ENCODE data around the gene SLC1A6.
"Not testable (repeated sequence)": the region's sequence is repeated elsewhere in the genome, so short reads cannot be mapped to it uniquely, and the experiment has no call there.

Gene SLC1A6

DNA sequence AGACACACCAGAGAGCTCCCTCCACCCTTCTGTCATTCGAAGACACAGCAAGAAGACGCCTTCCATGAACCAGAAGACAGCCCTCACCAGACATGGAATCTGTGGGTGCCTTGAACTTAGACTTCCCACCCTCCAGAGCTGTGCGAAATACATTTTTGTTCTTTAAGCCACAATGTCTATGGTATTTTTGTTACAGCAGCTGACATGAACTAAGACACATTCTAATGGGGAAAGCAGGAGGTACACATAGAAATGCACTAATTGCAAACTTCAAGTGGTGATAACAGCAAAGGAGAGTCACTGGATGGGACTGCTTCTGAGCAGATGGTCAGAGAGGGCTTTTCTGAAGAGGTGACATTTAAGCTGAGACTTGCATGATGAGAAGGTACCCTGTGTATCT lies 22.2 kb downstream of the SLC1A6 start:
- H3K4me1 ChIP-seq (ENCODE audit: control insufficient read depth, insufficient read depth, low read length, poor library complexity, severe bottlenecking) = no peaks in the 10 kb centered on the region
- WGBS, 2 experiments (ENCODE audit: insufficient coverage in 2 of 2) = 60% methylated on average over 1 of the region's 3 CpGs; no CpG with 5 or more reads in 1 of the 2 experiments
- no peak overlapping the region for H3K27ac ChIP-seq (ENCODE audit: low read depth, low read length, severe bottlenecking)
- no peaks in the 10 kb centered on the region for H3K36me3 ChIP-seq (ENCODE audit: control insufficient read depth, insufficient read depth, low read length)
- H3K4me3 ChIP-seq (ENCODE audit: extremely low read depth, insufficient read depth, low read length, poor library complexity, severe bottlenecking) = no peak overlapping the region
- H3K9me3 ChIP-seq (ENCODE audit: control insufficient read depth, low read length) = peaks cover 56% of the 10 kb centered on the region

DNA sequence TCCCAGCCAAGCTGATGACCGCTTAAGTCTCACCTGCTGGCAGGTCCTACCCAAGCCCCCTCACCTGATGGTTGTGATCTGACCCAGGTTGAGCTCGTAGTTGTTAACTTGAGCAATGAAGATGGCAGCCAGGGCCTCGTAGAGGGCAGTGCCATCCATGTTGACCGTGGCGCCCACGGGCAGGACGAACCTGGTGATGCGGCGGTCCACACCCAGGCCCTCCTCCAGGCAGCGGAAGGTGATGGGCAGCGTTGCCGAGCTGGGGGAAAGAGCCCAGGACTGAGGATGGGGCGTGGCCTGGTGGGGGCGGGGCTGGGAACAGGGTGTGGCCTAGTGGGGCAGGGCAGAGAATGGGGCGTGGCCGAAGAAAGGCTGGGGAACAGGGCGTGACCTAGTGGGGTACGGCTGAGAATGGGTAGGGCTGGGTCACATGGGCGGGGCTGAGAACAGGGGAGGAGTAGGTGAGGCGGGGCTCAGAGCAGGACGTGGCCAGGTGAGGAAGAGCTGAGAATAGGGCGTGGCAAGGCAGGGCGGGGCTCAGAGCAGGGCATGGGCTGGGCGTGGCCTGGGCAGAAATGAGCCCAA lies 25.5 kb downstream of the SLC1A6 start:
- WGBS, 2 experiments (ENCODE audit: insufficient coverage in 2 of 2) = 74 to 75% methylated on average over 17 to 22 of the region's 24 CpGs
- H3K4me3 ChIP-seq (ENCODE audit: extremely low read depth, insufficient read depth, low read length, poor library complexity, severe bottlenecking) = no peak overlapping the region
- no peaks in the 10 kb centered on the region for H3K36me3 ChIP-seq (ENCODE audit: control insufficient read depth, insufficient read depth, low read length)
- H3K27ac ChIP-seq (ENCODE audit: low read depth, low read length, severe bottlenecking) = no peak overlapping the region
- H3K9me3 ChIP-seq (ENCODE audit: control insufficient read depth, low read length) = peaks cover 45% of the 10 kb centered on the region
- H3K4me1 ChIP-seq (ENCODE audit: control insufficient read depth, insufficient read depth, low read length, poor library complexity, severe bottlenecking) = no peaks in the 10 kb centered on the region

DNA sequence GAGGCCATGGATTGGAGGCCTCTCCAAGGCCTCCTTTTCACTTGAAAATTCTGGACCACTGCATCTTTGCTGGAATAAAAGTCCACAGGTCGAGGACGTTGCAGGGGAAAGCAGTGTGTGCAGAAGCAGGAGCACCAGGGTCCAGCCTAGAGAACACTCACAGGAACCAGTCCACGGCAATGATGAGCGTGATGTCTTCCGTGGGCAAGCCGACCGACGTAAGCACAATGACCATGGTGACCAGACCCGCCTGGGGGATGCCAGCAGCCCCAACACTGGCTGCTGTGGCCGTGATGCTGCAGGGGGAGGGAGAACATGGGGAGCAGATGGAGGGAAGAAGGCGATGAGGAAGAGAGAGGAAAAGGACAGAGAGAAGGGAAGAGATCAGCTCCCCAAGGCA lies 26.9 kb downstream of the SLC1A6 start:
- Histone ChIP-seq H3K4me3 (ENCODE audit: extremely low read depth, insufficient read depth, low read length, poor library complexity, severe bottlenecking) (no peak overlapping the region), H3K9me3 (ENCODE audit: control insufficient read depth, low read length) (peaks cover 42% of the 10 kb centered on the region), H3K4me1 (ENCODE audit: control insufficient read depth, insufficient read depth, low read length, poor library complexity, severe bottlenecking) (no peaks in the 10 kb centered on the region), H3K36me3 (ENCODE audit: control insufficient read depth, insufficient read depth, low read length) (no peaks in the 10 kb centered on the region), H3K27ac (ENCODE audit: low read depth, low read length, severe bottlenecking) (no peak overlapping the region)
- WGBS, 2 experiments (ENCODE audit: insufficient coverage in 2 of 2) = 68 to 79% methylated on average over 10 of the region's 11 CpGs

DNA sequence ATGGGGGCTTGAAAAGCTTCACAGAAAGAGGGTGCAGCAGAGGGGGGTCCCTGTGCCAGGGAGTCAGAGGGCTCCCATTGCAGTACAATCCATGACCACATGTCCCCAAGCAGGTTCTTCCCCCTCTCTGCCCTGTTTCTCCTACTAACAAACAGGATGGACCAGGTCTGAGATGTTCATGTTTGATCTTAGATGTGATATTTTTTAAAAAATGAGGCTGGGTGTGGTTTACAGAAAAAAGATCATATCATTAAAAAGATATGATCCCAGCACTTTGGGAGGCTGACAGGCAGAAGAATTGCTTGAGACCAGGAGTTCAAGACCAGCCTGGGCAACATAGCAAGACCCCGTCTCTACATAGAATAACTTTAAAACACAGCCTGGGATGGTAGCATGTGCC lies 29.2 kb downstream of the SLC1A6 start:
- no peaks in the 10 kb centered on the region for H3K4me1 ChIP-seq (ENCODE audit: control insufficient read depth, insufficient read depth, low read length, poor library complexity, severe bottlenecking)
- H3K4me3 ChIP-seq (ENCODE audit: extremely low read depth, insufficient read depth, low read length, poor library complexity, severe bottlenecking) = no peak overlapping the region
- WGBS, 2 experiments (ENCODE audit: insufficient coverage in 2 of 2) = 100% methylated on average over 1 of the region's 1 CpG; no CpG with 5 or more reads in 1 of the 2 experiments
- no peaks in the 10 kb centered on the region for H3K36me3 ChIP-seq (ENCODE audit: control insufficient read depth, insufficient read depth, low read length)
- H3K27ac ChIP-seq (ENCODE audit: low read depth, low read length, severe bottlenecking) = no peak overlapping the region
- H3K9me3 ChIP-seq (ENCODE audit: control insufficient read depth, low read length) = peaks cover 45% of the 10 kb centered on the region

DNA sequence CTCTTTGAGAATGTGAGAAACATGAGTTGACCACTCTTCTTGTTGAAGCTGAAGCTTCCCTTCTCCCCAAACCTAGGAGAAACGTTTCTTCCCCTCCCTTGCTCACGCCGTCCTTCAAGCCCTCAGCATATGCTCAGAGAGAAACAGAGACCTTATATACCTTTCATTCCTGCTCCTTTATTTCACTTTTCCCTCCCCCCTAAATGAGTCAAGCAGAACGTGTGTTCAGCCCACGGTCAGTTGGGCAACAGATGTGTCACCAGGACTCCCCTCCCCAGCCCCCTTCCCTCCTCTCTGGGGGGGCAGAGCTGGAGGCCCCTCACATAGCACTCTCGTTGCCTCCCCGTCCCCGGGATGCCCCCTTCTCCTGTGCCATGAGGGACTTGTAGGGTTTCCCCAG lies 29.8 kb downstream of the SLC1A6 start:
- Histone ChIP-seq H3K4me1 (ENCODE audit: control insufficient read depth, insufficient read depth, low read length, poor library complexity, severe bottlenecking) (no peaks in the 10 kb centered on the region), H3K27ac (ENCODE audit: low read depth, low read length, severe bottlenecking) (no peak overlapping the region), H3K9me3 (ENCODE audit: control insufficient read depth, low read length) (peaks cover 40% of the 10 kb centered on the region), H3K4me3 (ENCODE audit: extremely low read depth, insufficient read depth, low read length, poor library complexity, severe bottlenecking) (no peak overlapping the region), H3K36me3 (ENCODE audit: control insufficient read depth, insufficient read depth, low read length) (no peaks in the 10 kb centered on the region)
- 68 to 81% methylated on average over 5 to 8 of the region's 8 CpGs for WGBS, 2 experiments (ENCODE audit: insufficient coverage in 2 of 2)

DNA sequence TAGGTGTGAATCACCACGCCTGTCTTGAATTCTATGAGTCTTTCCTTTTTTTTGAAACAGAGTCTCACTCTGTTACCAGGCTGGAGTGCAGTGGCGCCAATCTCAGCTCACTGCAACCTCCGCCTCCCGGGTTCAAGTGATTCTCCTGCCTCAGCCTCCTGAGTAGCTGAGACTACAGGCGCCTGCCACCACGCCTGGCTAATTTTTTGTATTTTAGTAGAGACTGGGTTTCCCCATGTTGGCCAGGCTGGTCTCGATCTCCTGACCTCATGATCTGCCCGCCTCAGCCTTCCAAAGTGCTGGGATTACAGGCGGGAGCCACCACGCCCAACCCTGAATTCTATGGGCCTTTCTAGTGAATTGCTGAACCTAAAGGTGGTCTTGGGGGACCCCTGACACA lies 30.3 kb downstream of the SLC1A6 start:
- H3K4me1 ChIP-seq (ENCODE audit: control insufficient read depth, insufficient read depth, low read length, poor library complexity, severe bottlenecking); H3K36me3 ChIP-seq (ENCODE audit: control insufficient read depth, insufficient read depth, low read length); H3K27ac ChIP-seq (ENCODE audit: low read depth, low read length, severe bottlenecking); H3K4me3 ChIP-seq (ENCODE audit: extremely low read depth, insufficient read depth, low read length, poor library complexity, severe bottlenecking): not testable (repeated sequence)
- whole genome bisulfite sequencing, 2 experiments (ENCODE audit: insufficient coverage in 2 of 2) = 61 to 96% methylated on average over 3 to 9 of the region's 10 CpGs
- H3K9me3 ChIP-seq (ENCODE audit: control insufficient read depth, low read length) = peaks cover 40% of the 10 kb centered on the region

DNA sequence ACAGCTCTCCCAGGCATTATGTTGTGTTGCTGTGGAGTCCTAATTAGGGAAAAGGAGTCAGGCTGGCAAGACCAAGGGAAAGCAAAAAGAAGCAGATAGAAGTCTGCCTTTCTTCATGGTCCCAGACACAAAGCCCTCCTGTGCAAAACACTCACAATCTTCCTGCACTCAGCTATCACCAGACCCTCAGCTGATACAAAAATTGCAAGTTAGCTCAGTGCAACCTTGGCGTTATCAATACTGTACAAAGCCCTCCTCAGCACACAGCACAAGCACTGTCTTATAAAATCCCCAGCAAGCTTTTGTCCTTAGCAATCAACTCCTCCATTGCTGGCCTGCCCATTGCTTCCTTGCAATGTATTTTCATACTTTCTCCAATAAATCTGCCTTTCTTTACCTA lies 35.2 kb downstream of the SLC1A6 start:
- H3K4me1 ChIP-seq (ENCODE audit: control insufficient read depth, insufficient read depth, low read length, poor library complexity, severe bottlenecking) = no peaks in the 10 kb centered on the region
- peaks cover 39% of the 10 kb centered on the region for H3K9me3 ChIP-seq (ENCODE audit: control insufficient read depth, low read length)
- H3K4me3 ChIP-seq (ENCODE audit: extremely low read depth, insufficient read depth, low read length, poor library complexity, severe bottlenecking) = no peak overlapping the region
- no peaks in the 10 kb centered on the region for H3K36me3 ChIP-seq (ENCODE audit: control insufficient read depth, insufficient read depth, low read length)
- H3K27ac ChIP-seq (ENCODE audit: low read depth, low read length, severe bottlenecking) = no peak overlapping the region
- 60% methylated on average over 1 of the region's 1 CpG for WGBS, 2 experiments (ENCODE audit: insufficient coverage in 2 of 2)

DNA sequence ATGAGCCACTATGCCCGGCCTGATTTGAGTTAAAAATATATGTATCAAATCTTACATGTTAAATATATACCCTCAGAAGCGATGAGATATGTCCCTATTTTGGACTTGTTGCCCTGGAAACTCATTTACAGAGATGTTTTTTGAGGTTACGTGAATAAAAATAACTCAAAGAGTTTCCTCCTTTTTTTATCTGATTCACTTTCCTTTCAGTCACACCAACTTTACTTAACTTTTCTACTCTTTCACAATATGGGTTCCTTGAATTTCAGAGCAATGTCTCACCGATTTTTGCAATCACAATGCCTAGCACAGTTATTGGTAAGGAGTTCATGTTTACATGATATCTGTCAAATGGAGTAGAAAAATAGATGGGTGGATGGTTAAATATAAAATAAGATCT lies 36.1 kb downstream of the SLC1A6 start:
- Histone ChIP-seq H3K4me1 (ENCODE audit: control insufficient read depth, insufficient read depth, low read length, poor library complexity, severe bottlenecking) (no peaks in the 10 kb centered on the region), H3K36me3 (ENCODE audit: control insufficient read depth, insufficient read depth, low read length) (no peaks in the 10 kb centered on the region), H3K9me3 (ENCODE audit: control insufficient read depth, low read length) (peaks cover 39% of the 10 kb centered on the region), H3K27ac (ENCODE audit: low read depth, low read length, severe bottlenecking) (no peak overlapping the region), H3K4me3 (ENCODE audit: extremely low read depth, insufficient read depth, low read length, poor library complexity, severe bottlenecking) (no peak overlapping the region)
- WGBS, 2 experiments (ENCODE audit: insufficient coverage in 2 of 2) = no CpG with 5 or more reads among the region's 4 CpGs

DNA sequence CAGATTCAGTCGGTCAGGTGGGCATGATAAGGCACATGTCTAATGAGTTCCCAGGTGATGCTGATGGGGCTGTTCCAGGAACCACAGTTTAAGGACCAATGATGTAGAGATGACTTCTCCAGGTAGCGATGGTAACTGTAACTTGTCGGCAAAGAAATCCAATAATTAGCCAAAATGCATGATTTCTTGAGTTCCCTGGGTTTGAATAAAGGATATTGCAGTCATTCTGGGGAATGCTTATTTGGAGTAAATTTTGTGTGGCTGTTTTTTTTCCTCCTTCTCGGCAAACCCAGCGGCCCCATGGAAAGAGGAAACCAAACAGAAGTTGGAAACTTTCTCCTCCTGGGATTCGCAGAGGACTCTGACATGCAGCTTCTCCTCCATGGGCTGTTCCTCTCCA lies 38.5 kb downstream of the SLC1A6 start, which contains the start of gene OR7C2:
Gene OR7C2 (plus strand): TSS at position 301 of the 400 bp plus-strand sequence. CDS start 0 bp downstream, at position 301.
- Histone ChIP-seq H3K4me1 (ENCODE audit: control insufficient read depth, insufficient read depth, low read length, poor library complexity, severe bottlenecking) (no peaks in the 10 kb centered on the region), H3K36me3 (ENCODE audit: control insufficient read depth, insufficient read depth, low read length) (no peaks in the 10 kb centered on the region), H3K27ac (ENCODE audit: low read depth, low read length, severe bottlenecking) (no peak within 1 kb of the TSS), H3K9me3 (ENCODE audit: control insufficient read depth, low read length) (peaks cover 31% of the 10 kb centered on the region), H3K4me3 (ENCODE audit: extremely low read depth, insufficient read depth, low read length, poor library complexity, severe bottlenecking) (no peak within 1 kb of the TSS)
- WGBS, 2 experiments (ENCODE audit: insufficient coverage in 2 of 2) = 80 to 82% methylated on average over 3 to 4 of the region's 6 CpGs

DNA sequence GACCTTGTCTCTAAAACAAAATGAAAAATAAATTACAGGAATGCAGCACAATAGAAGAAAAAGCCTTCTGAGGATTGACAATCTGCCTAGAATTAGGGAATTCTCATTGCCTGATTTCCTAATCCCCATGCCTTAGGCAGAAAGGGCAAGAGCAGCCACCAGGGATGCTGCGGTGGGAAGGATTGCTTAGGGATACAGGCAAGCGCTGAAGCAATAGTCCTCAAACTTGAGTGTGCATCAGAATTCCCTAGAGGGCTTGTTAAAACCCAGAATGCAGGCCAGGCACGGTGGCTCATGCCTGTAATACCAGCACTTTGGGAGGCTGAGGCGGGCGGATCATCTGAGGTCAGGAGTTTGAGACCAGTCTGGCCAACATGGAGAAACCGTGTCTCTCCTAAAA lies 39.4 kb downstream of the SLC1A6 start:
- H3K4me1 ChIP-seq (ENCODE audit: control insufficient read depth, insufficient read depth, low read length, poor library complexity, severe bottlenecking) = no peaks in the 10 kb centered on the region
- WGBS, 2 experiments (ENCODE audit: insufficient coverage in 2 of 2) = 66 to 83% methylated on average over 4 of the region's 6 CpGs
- no peaks in the 10 kb centered on the region for H3K36me3 ChIP-seq (ENCODE audit: control insufficient read depth, insufficient read depth, low read length)
- no peak overlapping the region for H3K27ac ChIP-seq (ENCODE audit: low read depth, low read length, severe bottlenecking)
- H3K4me3 ChIP-seq (ENCODE audit: extremely low read depth, insufficient read depth, low read length, poor library complexity, severe bottlenecking) = no peak overlapping the region
- peaks cover 27% of the 10 kb centered on the region for H3K9me3 ChIP-seq (ENCODE audit: control insufficient read depth, low read length)

DNA sequence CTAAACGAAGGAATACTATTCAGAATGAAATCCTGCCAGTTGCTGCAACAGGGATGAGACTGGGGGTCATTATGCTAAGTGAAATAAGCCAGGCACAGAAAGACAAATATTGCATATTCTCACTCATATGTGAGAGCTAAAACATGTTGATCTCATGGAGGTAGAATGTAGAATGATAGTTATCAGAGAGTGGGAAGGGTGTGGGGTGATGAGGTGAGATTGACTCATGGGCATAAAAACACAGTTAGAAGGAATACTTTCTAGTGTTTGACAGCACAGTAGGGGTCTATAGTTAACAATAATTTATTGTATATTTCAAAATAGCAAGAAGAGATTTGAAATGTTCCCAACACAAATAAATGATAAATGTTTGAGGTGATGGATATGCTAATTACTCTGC lies 46.2 kb downstream of the SLC1A6 start:
- no peak overlapping the region for H3K27ac ChIP-seq (ENCODE audit: low read depth, low read length, severe bottlenecking)
- no peak overlapping the region for H3K4me3 ChIP-seq (ENCODE audit: extremely low read depth, insufficient read depth, low read length, poor library complexity, severe bottlenecking)
- peaks cover 29% of the 10 kb centered on the region for H3K9me3 ChIP-seq (ENCODE audit: control insufficient read depth, low read length)
- H3K4me1 ChIP-seq (ENCODE audit: control insufficient read depth, insufficient read depth, low read length, poor library complexity, severe bottlenecking) = no peaks in the 10 kb centered on the region
- 33 to 50% methylated on average over 1 of the region's 1 CpG for WGBS, 2 experiments (ENCODE audit: insufficient coverage in 2 of 2)
- no peaks in the 10 kb centered on the region for H3K36me3 ChIP-seq (ENCODE audit: control insufficient read depth, insufficient read depth, low read length)

Measured in mesodermal cell (in vitro differentiated cells).